ENCODE results near the gene CYB5R4.

DNA sequence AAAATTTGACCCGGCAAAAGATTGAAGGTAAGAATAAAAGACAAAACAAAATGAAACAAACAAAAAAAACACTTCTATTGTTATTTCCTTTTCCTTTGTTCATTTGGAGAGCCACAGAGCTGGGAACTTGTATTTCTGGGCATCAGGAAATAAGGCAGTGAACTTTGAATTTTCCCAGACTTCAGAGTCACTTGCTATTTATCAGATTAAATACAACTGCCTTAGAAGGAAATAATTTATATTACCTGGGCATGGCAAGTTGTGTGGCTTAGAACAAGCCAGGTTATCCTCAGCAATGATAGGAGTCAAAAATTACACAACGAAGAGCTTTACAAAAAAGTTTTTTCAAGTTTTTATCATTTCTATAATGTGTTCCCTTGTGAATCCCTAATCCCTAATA, 153.9 kb downstream of the CYB5R4 start:
- no peak for TF ChIP-seq POLR2A (IDR thresholded peaks at IDR 0.05)
- TF ChIP-seq, protein P1, sequence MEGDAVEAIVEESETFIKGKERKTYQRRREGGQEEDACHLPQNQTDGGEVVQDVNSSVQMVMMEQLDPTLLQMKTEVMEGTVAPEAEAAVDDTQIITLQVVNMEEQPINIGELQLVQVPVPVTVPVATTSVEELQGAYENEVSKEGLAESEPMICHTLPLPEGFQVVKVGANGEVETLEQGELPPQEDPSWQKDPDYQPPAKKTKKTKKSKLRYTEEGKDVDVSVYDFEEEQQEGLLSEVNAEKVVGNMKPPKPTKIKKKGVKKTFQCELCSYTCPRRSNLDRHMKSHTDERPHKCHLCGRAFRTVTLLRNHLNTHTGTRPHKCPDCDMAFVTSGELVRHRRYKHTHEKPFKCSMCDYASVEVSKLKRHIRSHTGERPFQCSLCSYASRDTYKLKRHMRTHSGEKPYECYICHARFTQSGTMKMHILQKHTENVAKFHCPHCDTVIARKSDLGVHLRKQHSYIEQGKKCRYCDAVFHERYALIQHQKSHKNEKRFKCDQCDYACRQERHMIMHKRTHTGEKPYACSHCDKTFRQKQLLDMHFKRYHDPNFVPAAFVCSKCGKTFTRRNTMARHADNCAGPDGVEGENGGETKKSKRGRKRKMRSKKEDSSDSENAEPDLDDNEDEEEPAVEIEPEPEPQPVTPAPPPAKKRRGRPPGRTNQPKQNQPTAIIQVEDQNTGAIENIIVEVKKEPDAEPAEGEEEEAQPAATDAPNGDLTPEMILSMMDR (IDR thresholded peaks at IDR 0.05) = no peak

Measured in right lobe of liver (tissue), 4 donors.